CD4-positive, alpha-beta T cell treated with Interleukin-15 for 1 hour (primary cell): Measurements from ENCODE around the gene DIAPH2.

ENCODE experiments used
- DNase-seq: peaks from one replicate; pipeline ENCODE4 v3.0.0-alpha.2; 2020

DIAPH2 gene

GRCh38 chrX:97065973-97066372 is 381.3 kb downstream of the DIAPH2 start:
- DNase-seq, result no peak

- DNase-seq, result no peak
These were observed 381.7 kb downstream of the DIAPH2 start for GRCh38 chrX:97066381-97066780.

- no peak for DNase-seq
These were observed 385.7 kb downstream of the DIAPH2 start for GRCh38 chrX:97070346-97070745.

GRCh38 chrX:97074400-97074799 is 389.8 kb downstream of the DIAPH2 start:
- DNase-seq, result no peak

GRCh38 chrX:97089116-97089515 is 404.5 kb downstream of the DIAPH2 start:
- no peak for DNase-seq

- no peak for DNase-seq
These were observed 411.7 kb downstream of the DIAPH2 start for GRCh38 chrX:97096385-97096784.

- no peak for DNase-seq
These were observed 418.3 kb downstream of the DIAPH2 start for GRCh38 chrX:97102938-97103337.

GRCh38 chrX:97109730-97110129 is 425.1 kb downstream of the DIAPH2 start:
- DNase-seq, result no peak

GRCh38 chrX:97117572-97117971 is 432.9 kb downstream of the DIAPH2 start:
- no peak for DNase-seq

- no peak for DNase-seq
These were observed 434.9 kb downstream of the DIAPH2 start for GRCh38 chrX:97119474-97120109.

- no peak for DNase-seq
These were observed 438.4 kb downstream of the DIAPH2 start for GRCh38 chrX:97123001-97123400.

- DNase-seq, result no peak
These were observed 441.4 kb downstream of the DIAPH2 start for GRCh38 chrX:97126020-97126419.

- DNase-seq, result no peak
These were observed 448.2 kb downstream of the DIAPH2 start for GRCh38 chrX:97132664-97133415.

- no peak for DNase-seq
These were observed 461.3 kb downstream of the DIAPH2 start for GRCh38 chrX:97145934-97146333.

- DNase-seq, result no peak
These were observed 471.2 kb downstream of the DIAPH2 start for GRCh38 chrX:97155816-97156215.

- DNase-seq, result no peak
These were observed 473.6 kb downstream of the DIAPH2 start for GRCh38 chrX:97158269-97158668.

GRCh38 chrX:97159916-97160800 is 475.5 kb downstream of the DIAPH2 start:
- no peak for DNase-seq

GRCh38 chrX:97167333-97167732 is 482.7 kb downstream of the DIAPH2 start:
- no peak for DNase-seq

- DNase-seq, result no peak
These were observed 484.0 kb downstream of the DIAPH2 start for GRCh38 chrX:97168646-97169045.

GRCh38 chrX:97175147-97175546 is 490.5 kb downstream of the DIAPH2 start:
- no peak for DNase-seq

GRCh38 chrX:97189668-97190067 is 505.0 kb downstream of the DIAPH2 start:
- DNase-seq, result no peak

- no peak for DNase-seq
These were observed 514.9 kb downstream of the DIAPH2 start for GRCh38 chrX:97199501-97199900.

GRCh38 chrX:97200454-97200853 is 515.8 kb downstream of the DIAPH2 start:
- no peak for DNase-seq

- no peak for DNase-seq
These were observed 525.9 kb downstream of the DIAPH2 start for GRCh38 chrX:97210501-97210900.
